GM19328 (cell line): ENCODE data around the gene ATP8B4.

ENCODE experiments used
- ATAC-seq: cut with Tn5 transposase; IDR thresholded peaks from one replicate; pipeline ENCODE4 v1.9.1; 2021; ENCODE audit warnings: mild to moderate bottlenecking, moderate library complexity; ENCODE audit not compliant: unreplicated experiment

ATP8B4 gene

GRCh38 chr15:50024281-50024680, 94.8 kb downstream of the ATP8B4 start:
- no peak for ATAC-seq

- ATAC-seq, result no peak
Measured at GRCh38 chr15:50018491-50018890, 100.5 kb downstream of the ATP8B4 start.

- ATAC-seq, result no peak
Measured at GRCh38 chr15:50017522-50017921, 101.5 kb downstream of the ATP8B4 start.

- ATAC-seq, result no peak
Measured at GRCh38 chr15:50016951-50017350, 102.1 kb downstream of the ATP8B4 start.

GRCh38 chr15:50012790-50013189, 106.2 kb downstream of the ATP8B4 start:
- no peak for ATAC-seq

- no peak for ATAC-seq
Measured at GRCh38 chr15:50009634-50010033, 109.4 kb downstream of the ATP8B4 start.

GRCh38 chr15:50003786-50004334, 115.2 kb downstream of the ATP8B4 start:
- ATAC-seq, result peak; percentile 99

- ATAC-seq, result no peak
Measured at GRCh38 chr15:49991587-49991986, 127.4 kb downstream of the ATP8B4 start.

GRCh38 chr15:49990835-49991545, 128.0 kb downstream of the ATP8B4 start:
- no peak for ATAC-seq

- no peak for ATAC-seq
Measured at GRCh38 chr15:49989498-49989897, 129.5 kb downstream of the ATP8B4 start.

- no peak for ATAC-seq
Measured at GRCh38 chr15:49988766-49989165, 130.3 kb downstream of the ATP8B4 start.

- no peak for ATAC-seq
Measured at GRCh38 chr15:49987896-49988295, 131.1 kb downstream of the ATP8B4 start.

- ATAC-seq, result no peak
Measured at GRCh38 chr15:49987198-49987785, 131.7 kb downstream of the ATP8B4 start.

GRCh38 chr15:49986326-49986725, 132.7 kb downstream of the ATP8B4 start:
- ATAC-seq, result no peak

- ATAC-seq, result no peak
Measured at GRCh38 chr15:49985463-49985862, 133.6 kb downstream of the ATP8B4 start.

- ATAC-seq, result no peak
Measured at GRCh38 chr15:49984436-49984835, 134.6 kb downstream of the ATP8B4 start.

GRCh38 chr15:49982584-49982983, 136.4 kb downstream of the ATP8B4 start:
- no peak for ATAC-seq

- no peak for ATAC-seq
Measured at GRCh38 chr15:49979705-49980382, 139.2 kb downstream of the ATP8B4 start.

- ATAC-seq, result no peak
Measured at GRCh38 chr15:49978121-49978520, 140.9 kb downstream of the ATP8B4 start.

GRCh38 chr15:49977306-49977705, 141.7 kb downstream of the ATP8B4 start:
- ATAC-seq, result no peak

- no peak for ATAC-seq
Measured at GRCh38 chr15:49964551-49964950, 154.5 kb downstream of the ATP8B4 start.

GRCh38 chr15:49964061-49964460, 155.0 kb downstream of the ATP8B4 start:
- no peak for ATAC-seq
